GM21528 (cell line): ENCODE results near the gene RAPGEF3.

Experiments used
- ATAC-seq: cut with Tn5 transposase; IDR thresholded peaks from one replicate; pipeline ENCODE4 v1.9.1; 2021; ENCODE audit warnings: mild to moderate bottlenecking, moderate library complexity; ENCODE audit not compliant: unreplicated experiment, low FRiP score

RAPGEF3 gene

GRCh38 chr12:47758834-47759690 is at the start of gene RAPGEF3:
Gene RAPGEF3 (minus strand): TSS chr12:47758880. CDS start chr12:47758556, 324 bp downstream.
- ATAC-seq = peak; percentile 68

- ATAC-seq = no peak
Observed at GRCh38 chr12:47808050-47808449, 49.4 kb upstream of the RAPGEF3 start.

- ATAC-seq = no peak
Observed at GRCh38 chr12:47807338-47807737, 48.7 kb upstream of the RAPGEF3 start.

GRCh38 chr12:47805417-47805816 is 46.7 kb upstream of the RAPGEF3 start:
- no peak for ATAC-seq

GRCh38 chr12:47804171-47804570 is 45.5 kb upstream of the RAPGEF3 start:
- no peak for ATAC-seq

- ATAC-seq = no peak
Observed at GRCh38 chr12:47803191-47803875, 44.7 kb upstream of the RAPGEF3 start.

DNA sequence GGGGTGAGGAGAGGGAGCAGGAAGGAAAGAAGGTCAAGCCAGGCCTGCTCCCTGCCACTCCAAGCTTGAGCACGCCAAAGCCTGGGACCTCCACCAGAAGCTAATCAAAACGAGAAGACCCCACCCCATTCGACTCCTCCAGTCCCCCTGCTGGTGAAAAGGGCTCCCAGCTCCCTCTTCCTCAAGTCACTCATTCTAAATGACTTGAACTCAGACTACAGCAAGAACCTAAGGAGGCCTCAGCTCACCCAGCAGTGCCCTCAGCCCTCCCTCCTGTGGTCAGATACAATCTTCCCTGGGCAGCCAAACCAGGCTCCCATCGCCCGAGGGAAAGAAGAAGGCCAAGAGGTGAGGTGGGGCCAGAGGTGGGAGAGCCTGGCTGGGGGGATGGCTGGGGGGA is 43.6 kb upstream of the RAPGEF3 start:
- no peak for ATAC-seq

DNA sequence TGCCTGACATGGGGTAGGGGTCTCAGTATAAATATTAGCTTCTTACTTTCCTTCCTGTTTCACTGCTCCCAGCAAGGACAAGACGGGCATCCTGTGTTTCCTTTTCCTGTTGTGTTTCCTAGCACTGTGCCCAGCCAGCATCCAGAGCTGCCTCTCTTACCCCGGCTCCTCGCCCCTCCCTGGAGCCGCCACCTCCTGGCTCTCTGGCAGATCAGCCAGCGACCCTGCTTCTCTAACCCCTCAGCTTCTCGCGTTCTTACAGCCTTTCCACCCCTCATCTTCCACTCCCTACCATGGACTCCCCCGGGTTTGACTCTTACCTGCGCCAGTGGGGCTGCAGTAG is 43.2 kb upstream of the RAPGEF3 start:
- ATAC-seq = no peak

DNA sequence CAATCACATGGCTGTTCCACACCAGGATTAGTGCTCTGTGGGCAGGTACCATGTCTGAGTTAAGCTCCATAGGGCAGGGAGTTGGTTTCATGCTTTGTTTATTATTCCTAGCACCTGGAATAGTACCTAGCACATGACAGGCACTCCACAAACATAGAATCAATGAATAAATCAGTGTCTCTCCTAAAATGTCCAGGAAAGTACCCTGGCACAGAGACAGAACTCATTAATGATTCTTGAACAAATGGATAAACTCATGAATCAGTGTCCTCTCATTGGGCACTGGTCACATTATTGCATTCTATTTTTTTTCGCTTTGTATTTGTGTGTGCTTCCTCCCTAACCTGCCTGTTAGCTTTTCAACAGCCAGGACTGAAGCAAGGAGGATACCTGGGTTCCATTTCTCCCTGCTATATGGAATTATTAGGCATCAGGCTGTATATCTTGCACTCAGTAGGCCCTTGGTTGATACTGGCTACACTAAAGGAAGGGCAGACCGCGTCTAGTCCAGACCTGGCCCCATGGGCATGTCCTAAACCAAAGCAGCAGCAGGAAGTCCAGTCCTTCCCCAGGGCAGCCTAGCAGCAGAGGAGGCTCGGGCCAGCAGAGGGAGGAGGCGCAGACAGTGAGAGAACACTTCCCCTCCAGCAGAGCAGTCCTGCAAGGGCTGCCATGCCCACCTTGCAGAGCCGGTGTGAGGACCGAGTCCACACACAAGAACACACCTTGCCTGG is 42.7 kb upstream of the RAPGEF3 start:
- ATAC-seq = no peak

- ATAC-seq = no peak
Observed at GRCh38 chr12:47800582-47800981, 41.9 kb upstream of the RAPGEF3 start.

DNA sequence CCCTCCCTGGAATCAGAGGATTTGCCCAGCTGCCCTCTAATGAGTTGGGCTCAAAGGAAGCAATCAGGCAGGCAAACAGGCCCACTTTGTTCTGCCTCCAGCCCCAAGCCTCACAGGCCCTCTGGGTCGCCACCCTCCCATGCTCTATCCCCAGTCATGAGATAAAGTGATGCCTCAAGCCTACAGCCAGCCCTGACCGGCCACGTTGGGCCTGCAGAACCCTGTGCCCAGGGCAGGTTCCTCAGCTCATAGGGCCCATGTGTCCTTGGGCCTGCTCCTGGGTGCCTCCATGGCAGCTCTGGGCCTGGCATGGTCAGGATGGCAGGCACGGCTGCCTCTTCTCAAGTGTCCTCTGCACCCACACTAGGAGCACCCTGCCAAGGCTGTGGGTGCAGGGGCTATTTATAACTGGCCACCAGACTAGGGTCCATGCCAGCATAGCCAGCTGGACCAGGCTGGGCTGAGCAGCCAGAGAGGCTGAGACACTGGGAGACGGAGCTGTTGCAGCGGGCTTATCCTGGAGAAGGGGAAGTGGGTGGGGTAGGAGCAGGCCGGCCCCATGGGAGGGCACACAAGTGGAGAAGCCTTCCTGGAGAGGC is 40.8 kb upstream of the RAPGEF3 start:
- no peak for ATAC-seq

DNA sequence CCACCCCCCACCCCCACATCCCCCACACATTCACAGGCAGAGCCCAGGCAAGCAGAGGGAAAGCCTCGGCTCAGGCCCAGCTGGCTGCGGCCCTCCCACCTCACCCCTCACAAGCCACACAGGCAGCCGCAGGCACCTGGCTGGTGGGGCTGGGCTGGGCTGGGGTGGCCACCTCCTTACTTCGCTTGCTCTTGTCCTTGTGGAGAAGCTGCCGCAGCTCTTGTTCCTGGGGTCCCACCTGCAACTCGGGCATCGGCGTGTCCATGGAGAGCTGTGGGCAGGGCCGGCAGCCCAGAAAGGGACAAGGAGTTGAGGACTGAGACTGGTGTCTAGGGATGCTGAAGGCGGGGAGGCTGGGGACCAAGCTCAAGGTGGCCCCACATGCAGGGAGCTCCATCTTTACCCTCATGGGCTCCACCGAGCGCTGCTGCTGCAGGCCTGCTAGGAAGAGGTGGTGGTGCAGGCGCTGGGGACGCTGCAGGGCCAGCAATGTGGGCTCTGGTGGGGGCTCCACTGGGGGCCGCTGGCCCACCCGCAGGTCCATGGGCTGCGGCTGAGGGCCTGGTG is 39.8 kb upstream of the RAPGEF3 start:
- no peak for ATAC-seq

- no peak for ATAC-seq
Observed at GRCh38 chr12:47797441-47797840, 38.8 kb upstream of the RAPGEF3 start.

- ATAC-seq = no peak
Observed at GRCh38 chr12:47795814-47796411, 37.2 kb upstream of the RAPGEF3 start.

- ATAC-seq = no peak
Observed at GRCh38 chr12:47795121-47795813, 36.6 kb upstream of the RAPGEF3 start.

DNA sequence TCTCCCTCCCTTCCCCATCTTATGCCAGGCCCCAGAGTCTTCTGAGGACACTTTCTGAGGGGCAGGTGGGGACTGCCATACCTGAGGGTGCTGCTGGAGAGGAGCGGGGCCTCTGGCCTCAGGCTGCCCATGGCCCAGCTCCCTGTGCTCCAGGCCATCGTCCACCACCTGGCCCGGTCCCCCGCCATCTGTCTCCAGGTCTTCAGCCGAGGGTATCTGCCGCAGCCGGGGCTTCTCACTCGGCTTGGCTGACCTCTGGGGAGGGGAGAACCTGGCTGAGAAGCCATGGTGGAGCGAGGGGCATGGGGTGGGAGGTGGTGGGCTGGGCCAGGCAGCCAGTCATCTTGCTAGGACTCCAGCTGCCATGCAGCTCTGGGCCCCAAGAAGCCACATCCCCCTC is 36.0 kb upstream of the RAPGEF3 start:
- ATAC-seq = no peak

DNA sequence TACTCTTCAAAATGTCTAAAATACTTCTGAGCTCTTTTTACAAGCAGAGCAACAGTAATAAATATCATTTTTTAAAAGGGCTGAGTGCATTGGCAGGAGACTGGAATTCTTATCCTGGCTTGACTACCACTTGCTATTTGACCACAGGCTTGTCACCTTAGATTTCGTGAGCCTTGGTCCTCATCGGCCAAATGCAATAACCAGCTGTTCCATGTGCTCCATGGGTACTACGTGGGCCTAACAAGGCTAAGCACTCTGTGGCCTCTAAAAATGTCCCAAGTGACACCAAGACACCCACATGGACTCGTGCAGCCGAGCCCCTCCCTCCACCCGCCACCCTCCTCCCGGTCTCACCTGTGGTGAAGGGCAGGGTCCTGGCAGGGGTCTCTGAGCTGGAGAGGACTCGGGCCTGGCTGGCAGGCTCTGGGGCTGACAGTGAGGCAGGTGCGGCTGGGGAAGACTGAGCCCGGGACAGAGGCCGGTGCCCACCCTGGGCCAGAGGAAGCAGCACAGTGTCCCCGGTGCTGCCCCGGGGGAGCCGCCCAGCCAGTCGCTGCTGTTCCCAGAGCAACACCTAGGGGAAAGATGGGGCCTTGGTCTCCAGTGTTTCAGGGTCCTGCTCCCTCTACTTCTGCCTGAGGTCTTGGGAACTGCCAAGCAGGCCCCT is 34.5 kb upstream of the RAPGEF3 start:
- no peak for ATAC-seq

DNA sequence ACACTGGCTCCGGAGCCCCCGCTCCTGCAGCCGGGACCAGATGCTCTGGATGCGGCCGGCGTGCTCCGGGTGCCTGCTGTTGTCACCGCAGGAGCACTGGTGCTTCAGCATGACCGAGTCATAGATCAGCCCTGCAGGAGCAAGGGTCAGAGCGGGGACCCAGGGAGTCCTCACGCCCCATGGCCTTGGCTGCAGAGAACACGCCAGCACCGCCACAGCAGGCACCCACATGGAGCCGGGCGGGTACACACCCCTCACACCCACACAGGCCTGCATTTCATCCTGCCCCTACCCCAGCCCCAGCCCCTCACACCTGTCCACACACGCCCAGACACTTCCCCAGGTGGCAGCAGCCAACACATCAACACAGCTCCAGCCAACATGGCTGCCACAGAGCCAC is 33.2 kb upstream of the RAPGEF3 start:
- ATAC-seq = no peak

- ATAC-seq = no peak
Observed at GRCh38 chr12:47791351-47791746, 32.7 kb upstream of the RAPGEF3 start.
